ENCODE data around the gene ITPK1. TPM values are rescaled to one million over a fixed set of nuclear protein-coding genes. Genes with fewer than 3 reads are reported as not detected.
"Not testable (repeated sequence)": the region's sequence is repeated elsewhere in the genome, so short reads cannot be mapped to it uniquely, and the experiment has no call there.

ITPK1 gene
- total RNA-seq, 1 experiment from 2014 or later: 38.5 TPM

GRCh38 chr14:93107453-93107852, 8.3 kb downstream of the ITPK1 start:
- no peaks in the 10 kb centered on the region for H3K36me3 ChIP-seq (ENCODE audit: insufficient read depth, low read length, poor library complexity, severe bottlenecking)
- H3K4me1 ChIP-seq (ENCODE audit: insufficient read depth, low read length, poor library complexity, severe bottlenecking): no peaks in the 10 kb centered on the region
- DNase-seq (ENCODE audit: low spot score): no peak
- CTCF ChIA-PET: no interaction called here
- H3K27ac ChIP-seq (ENCODE audit: low read depth, low read length, poor library complexity, severe bottlenecking): no peak overlapping the region
- TF ChIP-seq EZH2 (IDR thresholded peaks at IDR 0.05; ENCODE audit: borderline replicate concordance, low read depth, low read length, poor library complexity, severe bottlenecking): no peak
- TF ChIP-seq CTCF (conservative IDR thresholded peaks at IDR 0.05; ENCODE audit: low read depth, low read length): no peak
- no peak overlapping the region for H3K4me3 ChIP-seq (ENCODE audit: low read depth, low read length, poor library complexity, severe bottlenecking)
- no peaks in the 10 kb centered on the region for H3K9me3 ChIP-seq (ENCODE audit: low read depth, low read length, poor library complexity, severe bottlenecking)
- BruUV-seq (replicated peaks): no TSS peak
- POLR2A ChIA-PET (ENCODE audit: low non-redundant PET): no interaction called here
- intact Hi-C loops (cut with micrococcal nuclease; ENCODE audit: unreplicated experiment): no loop called here
- H3K27me3 ChIP-seq (replicated peaks; ENCODE audit: insufficient read depth, low read depth, low read length, poor library complexity): no peaks in the 10 kb centered on the region

GRCh38 chr14:93106541-93107156, 9.1 kb downstream of the ITPK1 start:
- ChIA-PET POLR2A (ENCODE audit: low non-redundant PET) (no interaction called here), CTCF (no interaction called here)
- no peak for TF ChIP-seq EZH2 (IDR thresholded peaks at IDR 0.05; ENCODE audit: borderline replicate concordance, low read depth, low read length, poor library complexity, severe bottlenecking)
- TF ChIP-seq CTCF (conservative IDR thresholded peaks at IDR 0.05; ENCODE audit: low read depth, low read length): no peak
- intact Hi-C loops (cut with micrococcal nuclease; ENCODE audit: unreplicated experiment): no loop called here
- Histone ChIP-seq H3K27me3 (replicated peaks; ENCODE audit: insufficient read depth, low read depth, low read length, poor library complexity) (no peaks in the 10 kb centered on the region), H3K36me3 (ENCODE audit: insufficient read depth, low read length, poor library complexity, severe bottlenecking) (no peaks in the 10 kb centered on the region), H3K4me3 (ENCODE audit: low read depth, low read length, poor library complexity, severe bottlenecking) (no peak overlapping the region), H3K4me1 (ENCODE audit: insufficient read depth, low read length, poor library complexity, severe bottlenecking) (no peaks in the 10 kb centered on the region), H3K27ac (ENCODE audit: low read depth, low read length, poor library complexity, severe bottlenecking) (no peak overlapping the region), H3K9me3 (ENCODE audit: low read depth, low read length, poor library complexity, severe bottlenecking) (no peaks in the 10 kb centered on the region)
- DNase-seq (ENCODE audit: low spot score): no peak
- no TSS peak for BruUV-seq (replicated peaks)

GRCh38 chr14:93105856-93106255, 9.9 kb downstream of the ITPK1 start:
- H3K27ac ChIP-seq (ENCODE audit: low read depth, low read length, poor library complexity, severe bottlenecking); H3K9me3 ChIP-seq (ENCODE audit: low read depth, low read length, poor library complexity, severe bottlenecking); H3K36me3 ChIP-seq (ENCODE audit: insufficient read depth, low read length, poor library complexity, severe bottlenecking); H3K4me3 ChIP-seq (ENCODE audit: low read depth, low read length, poor library complexity, severe bottlenecking); H3K4me1 ChIP-seq (ENCODE audit: insufficient read depth, low read length, poor library complexity, severe bottlenecking); intact Hi-C loops (cut with micrococcal nuclease; ENCODE audit: unreplicated experiment); BruUV-seq (replicated peaks); DNase-seq (ENCODE audit: low spot score); POLR2A ChIA-PET (ENCODE audit: low non-redundant PET); H3K27me3 ChIP-seq (replicated peaks; ENCODE audit: insufficient read depth, low read depth, low read length, poor library complexity): not testable (repeated sequence)
- CTCF ChIA-PET: interaction anchor here (0.6 kb wide), 1 partner anchor 18 kb away, joined by 7 read pairs; no protein-coding TSS in a partner anchor

- POLR2A ChIA-PET (ENCODE audit: low non-redundant PET): no interaction called here
- BruUV-seq (replicated peaks): no TSS peak
Measured at GRCh38 chr14:93105362-93105761, 10.4 kb downstream of the ITPK1 start.

More at GRCh38 chr14:93105362-93105761, 10.4 kb downstream of the ITPK1 start:
- no peaks in the 10 kb centered on the region for H3K27me3 ChIP-seq (replicated peaks; ENCODE audit: insufficient read depth, low read depth, low read length, poor library complexity)
- no peak for TF ChIP-seq CTCF (conservative IDR thresholded peaks at IDR 0.05; ENCODE audit: low read depth, low read length)
- TF ChIP-seq EZH2 (IDR thresholded peaks at IDR 0.05; ENCODE audit: borderline replicate concordance, low read depth, low read length, poor library complexity, severe bottlenecking): no peak
- H3K36me3 ChIP-seq (ENCODE audit: insufficient read depth, low read length, poor library complexity, severe bottlenecking): no peaks in the 10 kb centered on the region
- no peaks in the 10 kb centered on the region for H3K9me3 ChIP-seq (ENCODE audit: low read depth, low read length, poor library complexity, severe bottlenecking)
- CTCF ChIA-PET: interaction anchor here (0.6 kb wide), 1 partner anchor 17 kb away, joined by 7 read pairs; no protein-coding TSS in a partner anchor
- no peak overlapping the region for H3K27ac ChIP-seq (ENCODE audit: low read depth, low read length, poor library complexity, severe bottlenecking)
- no peak for DNase-seq (ENCODE audit: low spot score)
- H3K4me1 ChIP-seq (ENCODE audit: insufficient read depth, low read length, poor library complexity, severe bottlenecking): no peaks in the 10 kb centered on the region
- no peak overlapping the region for H3K4me3 ChIP-seq (ENCODE audit: low read depth, low read length, poor library complexity, severe bottlenecking)
- intact Hi-C loops (cut with micrococcal nuclease; ENCODE audit: unreplicated experiment): no loop called here

All from A673 (cell line).